CD14-positive monocyte (primary cell): ENCODE measurements around the gene GMCL1. TPM values are rescaled to one million over a fixed set of nuclear protein-coding genes. Genes with fewer than 3 reads are reported as not detected.

Experiments used
- DNase-seq, 3 donors: peaks; one replicate each; pipeline ENCODE4 v3.0.0-alpha.2; 2011 to 2022
- H2AFZ ChIP-seq: 2 replicates; pipeline ENCODE4 v1.6.0; 2012; ENCODE audit warnings: mild to moderate bottlenecking, low read depth, low read length, inconsistent platforms; ENCODE audit not compliant: insufficient read depth, poor library complexity, severe bottlenecking
- H3K27ac ChIP-seq, 2 donors: 1 replicate in 1 of 2; 2 replicates in 1 of 2; pipeline ENCODE4 v1.5.1; 2012 to 2013; ENCODE audit warnings: low read length in 2 of 2, control low read depth in 1 of 2, inconsistent platforms in 1 of 2, low read depth in 1 of 2, mild to moderate bottlenecking in 1 of 2
- H3K27me3 ChIP-seq, 2 donors: one replicate each; pipeline versions ENCODE4 v1.6.0 to v1.6.1; 2011 to 2013; ENCODE audit warnings: low read length in 2 of 2; ENCODE audit not compliant: control insufficient read depth in 2 of 2, insufficient read depth in 2 of 2
- H3K36me3 ChIP-seq, 2 donors: replicated peaks in 1 of 2; 1 replicate in 1 of 2; 2 replicates in 1 of 2; pipeline versions ENCODE4 v1.5.1 to v1.6.1; 2012 to 2013; ENCODE audit warnings: low read length in 2 of 2, control low read depth in 1 of 2, inconsistent platforms in 1 of 2, mild to moderate bottlenecking in 1 of 2; ENCODE audit not compliant: insufficient read depth in 2 of 2, control insufficient read depth in 1 of 2
- H3K4me1 ChIP-seq, 2 donors: 1 replicate in 1 of 2; 2 replicates in 1 of 2; pipeline versions ENCODE4 v1.5.1 to v1.6.1; 2012 to 2013; ENCODE audit warnings: low read length in 2 of 2, control low read depth in 1 of 2, inconsistent platforms in 1 of 2, mild to moderate bottlenecking in 1 of 2, moderate library complexity in 1 of 2; ENCODE audit not compliant: insufficient read depth in 2 of 2, control insufficient read depth in 1 of 2
- H3K4me2 ChIP-seq: replicated peaks from 2 replicates; pipeline ENCODE3; 2012; ENCODE audit warnings: low read length, moderate library complexity, mild to moderate bottlenecking; ENCODE audit not compliant: poor library complexity, severe bottlenecking; ENCODE audit errors: extremely low read depth
- H3K4me3 ChIP-seq, 3 experiments: fragments of 200-600 bp in 1 of 3; sonication (generic) in 1 of 3; replicated peaks in 1 of 3; 1 replicate in 2 of 3; 2 replicates in 1 of 3; pipeline ENCODE4 v1.5.1; 2011 to 2013; ENCODE audit warnings: low read length in 3 of 3, mild to moderate bottlenecking in 3 of 3, control low read depth in 2 of 3, low read depth in 2 of 3, inconsistent platforms in 1 of 3, moderate library complexity in 1 of 3
- H3K79me2 ChIP-seq: 2 replicates; pipeline ENCODE4 v1.6.0; 2012; ENCODE audit warnings: mild to moderate bottlenecking, control low read depth, inconsistent platforms, low read length, moderate library complexity; ENCODE audit not compliant: insufficient read depth
- H3K9ac ChIP-seq: 2 replicates; pipeline ENCODE4 v1.6.0; 2017; ENCODE audit warnings: low read length, mild to moderate bottlenecking; ENCODE audit not compliant: insufficient read depth, poor library complexity, severe bottlenecking
- H3K9me3 ChIP-seq, 2 donors: replicated peaks in 1 of 2; 1 replicate in 1 of 2; 2 replicates in 1 of 2; pipeline versions ENCODE4 v1.5.1 to v1.6.1; 2012 to 2013; ENCODE audit warnings: low read length in 2 of 2, control low read depth in 1 of 2; ENCODE audit not compliant: control insufficient read depth in 1 of 2, insufficient read depth in 1 of 2
- H4K20me1 ChIP-seq: 2 replicates; pipeline ENCODE4 v1.6.0; 2012; ENCODE audit warnings: mild to moderate bottlenecking, low read length, control low read depth, moderate library complexity; ENCODE audit not compliant: insufficient read depth
- H3K27ac Mint-ChIP-seq, 7 donors: one replicate each; pipeline ENCODE4 v1.8.0; 2020; ENCODE audit warnings: mild to moderate bottlenecking in 7 of 7, mixed read lengths in 7 of 7, moderate library complexity in 6 of 7, inconsistent platforms in 2 of 7
- H3K27me3 Mint-ChIP-seq, 3 donors: one replicate each; pipeline ENCODE4 v1.8.0; 2021 to 2022; ENCODE audit warnings: low read depth in 3 of 3, mild to moderate bottlenecking in 3 of 3, mixed read lengths in 3 of 3, moderate library complexity in 3 of 3, inconsistent platforms in 1 of 3
- H3K36me3 Mint-ChIP-seq, 2 donors: one replicate each; pipeline ENCODE4 v1.8.0; 2020; ENCODE audit warnings: mixed read lengths in 2 of 2, inconsistent platforms in 1 of 2, mild to moderate bottlenecking in 1 of 2
- H3K4me1 Mint-ChIP-seq: one replicate; pipeline ENCODE4 v1.8.0; 2020; ENCODE audit warnings: mild to moderate bottlenecking, mixed read lengths
- H3K4me3 Mint-ChIP-seq, 2 donors: one replicate each; pipeline ENCODE4 v1.8.0; 2020; ENCODE audit warnings: mild to moderate bottlenecking in 2 of 2, mixed read lengths in 2 of 2, moderate library complexity in 1 of 2
- H3K9me3 Mint-ChIP-seq, 7 donors: one replicate each; pipeline ENCODE4 v1.8.0; 2020 to 2022; ENCODE audit warnings: mixed read lengths in 7 of 7, mild to moderate bottlenecking in 6 of 7, moderate library complexity in 6 of 7, inconsistent platforms in 2 of 7
- CTCF ChIP-seq: fragments of 200-600 bp; IDR thresholded peaks from one replicate; pipeline ENCODE4 v1.8.0; 2022; ENCODE audit warnings: antibody characterized with exemption, mild to moderate bottlenecking
- WGBS: methylation state at CpG from one replicate; pipeline ENCODE4 v1.1.5; 2013; ENCODE audit warnings: missing lambda C conversion rate; ENCODE audit not compliant: insufficient coverage; 5-methylcytosine and 5-hydroxymethylcytosine counted together
- intact Hi-C, 2 donors: fragments of 100-400 bp; cut with micrococcal nuclease; formaldehyde crosslinking; loops; one replicate each; pipeline versions ENCODE4 v1.15.0 to v1.15.1; 2023
- polyA plus RNA-seq, 3 donors: library from polyadenylated mRNA; depleted of rRNA in 1 of 3; unstranded in 2 of 3; stranded (reverse) in 1 of 3; fragments of 300-500 nt in 2 of 3; fragments of >200 nt in 1 of 3; fragmentation: Illumina TruSeq in 2 of 3; gene quantifications; 1 replicate in 2 of 3; 2 replicates in 1 of 3; pipeline ENCODE4 v1.2.3, GENCODE V29; 2012 to 2021

The GMCL1 gene
- polyA plus RNA-seq, 3 donors = 4.4 to 15.1 (median 9.4) TPM

DNA sequence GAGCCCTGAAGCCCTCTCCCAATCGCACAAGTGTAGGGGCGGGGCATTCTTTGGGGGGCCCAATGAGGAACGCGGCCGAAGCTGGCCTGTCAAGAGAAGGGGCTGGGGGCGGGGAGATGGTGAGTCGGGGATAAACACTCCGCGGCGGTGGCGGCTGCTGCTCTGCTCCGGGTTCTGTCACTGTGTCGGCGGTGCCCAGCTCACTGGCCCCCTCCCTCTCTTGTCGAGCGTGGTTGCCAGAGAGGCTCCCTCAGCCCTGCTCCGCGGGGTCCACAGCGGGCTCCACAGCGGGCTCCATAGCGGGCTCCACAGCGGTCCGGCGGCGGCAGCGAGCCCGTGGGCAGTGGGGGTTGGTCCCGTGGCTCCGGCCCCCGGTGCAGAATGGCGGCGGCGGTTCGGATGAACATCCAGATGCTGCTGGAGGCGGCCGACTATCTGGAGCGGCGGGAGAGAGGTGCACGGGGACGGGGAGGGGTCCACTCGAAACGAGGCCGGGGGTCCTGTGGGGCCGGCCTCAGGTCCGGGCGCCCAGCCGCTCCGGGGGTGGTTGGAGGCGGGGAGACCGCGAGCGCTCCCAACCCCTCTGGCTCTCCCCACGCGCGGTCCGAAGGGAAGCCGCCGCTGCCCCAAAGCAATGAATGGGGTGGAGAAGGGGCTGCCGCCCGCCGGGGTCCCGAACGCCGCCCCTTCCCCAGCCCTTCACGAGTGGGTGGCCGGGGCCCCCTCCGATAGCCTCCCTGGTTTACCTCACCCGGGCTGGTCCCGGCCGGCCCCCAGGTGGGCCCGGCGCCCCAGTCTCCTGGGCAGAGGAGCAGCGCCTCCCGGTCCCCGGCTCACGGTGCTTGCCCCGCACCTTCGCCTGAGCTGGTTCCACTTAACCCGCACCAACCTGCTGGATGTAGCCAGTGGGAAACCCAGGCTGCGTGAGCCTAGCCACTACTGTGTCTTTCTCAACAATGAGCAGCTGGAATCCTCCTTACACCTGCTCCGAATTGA lies 85.8 kb downstream of the GMCL1 start, which contains the start of gene MXD1:
TSS of gene MXD1 (plus strand) at position 160 of the 996 bp plus-strand sequence. CDS start at position 382, 222 bp downstream.
- Histone ChIP-seq H3K9ac (peak within 1 kb of the TSS; percentile 92), H2AFZ (peak within 1 kb of the TSS; percentile 66), H3K4me1 (peaks cover 37 to 51% of the 10 kb centered on the region in 2 donors), H3K27me3 (no peaks in the 10 kb centered on the region), H3K9me3 (no peaks in the 10 kb centered on the region), H4K20me1 (peaks cover 18% of the 10 kb centered on the region), H3K4me2 (peak within 1 kb of the TSS; percentile 77), H3K4me3 (peak within 1 kb of the TSS; percentile 85 to 98 (median 88)), H3K27ac (peak within 1 kb of the TSS; percentile 92 to 97), H3K79me2 (peaks cover 58% of the 10 kb centered on the region), H3K36me3 (peaks cover 24 to 36% of the 10 kb centered on the region in 2 donors)
- H3K36me3 Mint-ChIP-seq = peaks cover 36 to 47% of the 10 kb centered on the region in 2 donors
- peaks cover 0 to 2% (median 0%) of the 10 kb centered on the region in 7 donors for H3K9me3 Mint-ChIP-seq
- no peak for TF ChIP-seq CTCF
- H3K27ac Mint-ChIP-seq = peak within 1 kb of the TSS; percentile 91 to 96 (median 95)
- H3K4me1 Mint-ChIP-seq = peaks cover 29% of the 10 kb centered on the region
- peak in 2 of 3 donors; percentile 21 to 43 for DNase-seq
- H3K27me3 Mint-ChIP-seq = no peaks in the 10 kb centered on the region
- under 1% methylated on average over 76 of the region's 81 CpGs for WGBS
- intact Hi-C loops = loop anchor here (1.0 to 5.0 kb wide), 7 partner anchors 32 to 387 kb away; partner anchors contain the start of genes FAM136A (in 2 of the 2), PCBP1 (in 2 of the 2) and C2orf42 (in 1 of the 2)
- H3K4me3 Mint-ChIP-seq = peak within 1 kb of the TSS; percentile 86 to 90

- Histone ChIP-seq H3K9me3 (no peaks in the 10 kb centered on the region), H2AFZ (no peak overlapping the region), H3K27me3 (no peaks in the 10 kb centered on the region), H3K27ac (peak overlapping the region in 1 of 2 donors; percentile 90), H3K36me3 (peaks cover 27 to 36% of the 10 kb centered on the region in 2 donors), H4K20me1 (peaks cover 27% of the 10 kb centered on the region), H3K4me2 (peak overlapping the region; percentile 77), H3K9ac (peak overlapping the region; percentile 92), H3K4me1 (peaks cover 37 to 51% of the 10 kb centered on the region in 2 donors), H3K4me3 (peak overlapping the region; percentile 85 to 98 (median 88)), H3K79me2 (peaks cover 66% of the 10 kb centered on the region)
- peaks cover 31% of the 10 kb centered on the region for H3K4me1 Mint-ChIP-seq
- DNase-seq = no peak
- H3K36me3 Mint-ChIP-seq = peaks cover 43 to 47% of the 10 kb centered on the region in 2 donors
- H3K27me3 Mint-ChIP-seq = no peaks in the 10 kb centered on the region
- H3K27ac Mint-ChIP-seq = peak overlapping the region; percentile 70 to 93 (median 88)
- intact Hi-C loops = loop anchor here (2.0 to 5.0 kb wide), 2 partner anchors 17 to 171 kb away; partner anchors contain the start of gene PCBP1 (in 1 of the 2)
- WGBS = no CpG with 5 or more reads among the region's 2 CpGs
- peaks cover 0 to 2% (median 0%) of the 10 kb centered on the region in 7 donors for H3K9me3 Mint-ChIP-seq
- no peak for TF ChIP-seq CTCF
- peak overlapping the region; percentile 86 to 90 for H3K4me3 Mint-ChIP-seq
Observed at GRCh38 chr2:69916106-69916505, 86.6 kb downstream of the GMCL1 start.
